NCI-H460 (cell line): ENCODE data around the gene IFI44. TPM values are rescaled to one million over a fixed set of nuclear protein-coding genes. Genes with fewer than 3 reads are reported as not detected.

Experiments used
- DNase-seq: peaks from one replicate; pipeline ENCODE4 v3.0.0-alpha.2; 2016; ENCODE audit warnings: low read depth; ENCODE audit errors: extremely low read depth
- total RNA-seq: library from RNA; depleted of rRNA; stranded (reverse); fragments of >200 nt; shearing (Covaris generic); gene quantifications from 2 replicates; pipeline ENCODE4 v1.2.3, GENCODE V29; 2014

Gene IFI44
- total RNA-seq, 1 experiment from 2014 or later = 16.9 TPM

- DNase-seq = no peak
Measured at GRCh38 chr1:78650114-78650660, 556 bp downstream of the IFI44 start.

GRCh38 chr1:78651241-78651640 lies 1.6 kb downstream of the IFI44 start:
- DNase-seq = peak; percentile 15

DNA sequence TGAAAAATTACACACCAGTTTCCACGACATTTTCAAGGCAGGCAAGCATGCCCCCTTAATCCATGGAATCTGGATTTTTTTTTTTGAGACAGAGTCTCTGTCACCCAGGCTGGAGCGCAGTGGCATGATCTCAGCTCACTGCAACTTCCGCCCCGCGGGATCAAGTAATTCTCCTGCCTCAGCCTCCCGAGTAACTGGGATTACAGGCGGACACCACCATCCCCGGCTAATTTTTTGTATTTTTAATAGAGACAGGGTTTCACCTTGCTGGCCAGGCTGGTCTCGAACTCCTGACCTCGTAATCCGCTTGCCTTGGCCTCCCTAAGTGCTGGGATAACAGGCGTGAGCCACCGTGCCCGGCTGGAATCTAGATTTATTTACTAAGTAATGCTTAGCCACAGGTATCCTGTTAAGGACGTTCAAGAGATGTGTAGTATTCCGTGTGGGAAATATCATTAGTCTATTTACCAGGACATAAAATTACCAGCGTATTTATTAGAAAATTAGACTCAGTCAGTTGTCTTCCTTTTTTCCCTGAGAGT lies 2.5 kb downstream of the IFI44 start:
- DNase-seq = no peak

DNA sequence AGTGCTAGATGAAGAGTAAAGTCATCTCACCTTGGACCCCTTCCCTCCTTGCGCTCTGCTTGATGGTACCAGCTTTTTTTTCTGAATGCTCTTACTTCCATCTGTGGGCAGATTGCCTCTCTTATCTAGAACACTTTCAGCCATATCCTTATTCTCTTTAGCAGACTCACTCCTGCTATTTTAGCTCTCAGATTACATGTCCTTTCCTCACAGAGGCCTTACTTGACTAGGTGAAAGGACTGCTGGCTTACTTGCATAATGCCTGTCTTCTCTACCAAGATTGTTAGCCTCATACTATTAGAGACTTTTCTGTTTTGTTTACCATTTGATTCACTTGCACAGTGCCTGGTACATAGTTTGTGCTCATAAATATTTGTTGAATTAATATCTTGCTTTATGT lies 9.3 kb downstream of the IFI44 start:
- DNase-seq = no peak

- DNase-seq = no peak
Measured at GRCh38 chr1:78663923-78664322, 14.3 kb downstream of the IFI44 start.

GRCh38 chr1:78664763-78665162 lies 15.1 kb downstream of the IFI44 start:
- DNase-seq = no peak

- DNase-seq = no peak
Measured at GRCh38 chr1:78665809-78666208, 16.2 kb downstream of the IFI44 start.

DNA sequence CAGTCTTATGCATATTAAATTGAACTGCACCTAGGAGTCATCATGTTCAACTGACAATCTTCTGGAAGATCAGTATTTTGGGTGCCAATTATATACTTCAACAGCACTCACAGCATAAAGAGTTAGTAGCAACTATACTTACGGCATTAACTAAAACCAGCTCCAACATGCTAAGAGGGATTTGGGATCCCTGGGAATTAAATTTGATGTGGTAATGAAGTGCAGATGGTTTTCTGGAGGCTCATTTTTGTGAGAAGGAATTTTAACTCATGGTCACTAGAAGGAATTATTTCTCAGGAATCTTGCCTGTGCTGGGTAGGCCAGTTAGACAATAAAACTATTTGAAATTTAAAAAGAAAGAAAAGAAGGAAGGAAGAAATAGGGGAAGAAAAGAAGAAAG lies 18.3 kb downstream of the IFI44 start:
- DNase-seq = no peak

GRCh38 chr1:78668427-78668826 lies 18.8 kb downstream of the IFI44 start:
- DNase-seq = no peak

DNA sequence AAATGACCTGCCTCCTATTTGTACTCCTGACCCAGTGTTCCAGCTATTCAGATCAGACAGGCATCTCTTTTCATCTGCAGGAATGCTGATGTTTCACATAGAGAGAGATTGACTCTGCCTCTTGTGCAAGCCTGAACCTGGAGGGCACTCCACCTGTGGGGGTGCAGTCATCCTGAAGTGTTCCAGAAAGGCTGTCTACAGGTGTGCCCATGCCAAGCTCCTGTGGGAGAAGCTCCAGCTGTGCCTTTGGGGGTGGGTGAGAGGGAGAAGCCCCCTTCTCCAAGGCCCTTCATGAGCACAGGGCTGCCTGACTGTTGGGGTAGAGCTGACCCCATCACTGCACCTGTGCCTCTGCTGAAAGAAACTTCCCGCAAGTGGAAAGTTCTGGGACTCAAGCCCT lies 22.8 kb downstream of the IFI44 start:
- no peak for DNase-seq

- no peak for DNase-seq
Measured at GRCh38 chr1:78673120-78673519, 23.5 kb downstream of the IFI44 start.

DNA sequence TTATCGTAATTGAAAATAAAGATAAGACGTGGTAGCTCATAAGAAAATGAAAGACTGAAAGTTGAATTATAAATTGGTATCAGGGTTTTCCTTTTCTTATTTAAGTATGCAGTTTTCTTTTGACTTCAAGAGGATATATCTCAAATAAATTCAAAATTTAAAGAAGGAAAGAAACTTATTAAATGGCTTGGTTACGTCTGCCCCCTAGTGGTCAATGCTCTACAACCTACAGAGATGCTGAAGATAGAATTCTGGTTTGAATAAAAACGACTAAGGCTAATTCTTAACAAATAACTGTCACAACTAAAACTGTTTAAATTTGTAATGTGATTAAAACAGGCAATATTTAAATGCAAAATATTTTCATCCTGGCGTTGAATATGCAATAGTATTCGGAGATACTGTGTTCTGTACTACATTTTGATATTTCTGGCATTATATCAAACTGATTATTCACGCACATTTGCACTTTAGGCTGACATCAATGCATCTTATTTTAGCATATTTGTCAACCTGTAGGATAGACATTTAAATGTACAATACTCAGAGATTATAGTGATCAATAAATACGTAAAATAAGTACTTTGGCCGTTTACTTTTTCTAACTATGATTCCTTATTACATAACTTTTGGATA lies 26.8 kb downstream of the IFI44 start:
- peak; percentile 56 for DNase-seq

GRCh38 chr1:78676993-78677392 lies 27.4 kb downstream of the IFI44 start:
- no peak for DNase-seq

- DNase-seq = no peak
Measured at GRCh38 chr1:78677788-78678187, 28.2 kb downstream of the IFI44 start.

GRCh38 chr1:78678324-78678723 lies 28.7 kb downstream of the IFI44 start:
- no peak for DNase-seq

DNA sequence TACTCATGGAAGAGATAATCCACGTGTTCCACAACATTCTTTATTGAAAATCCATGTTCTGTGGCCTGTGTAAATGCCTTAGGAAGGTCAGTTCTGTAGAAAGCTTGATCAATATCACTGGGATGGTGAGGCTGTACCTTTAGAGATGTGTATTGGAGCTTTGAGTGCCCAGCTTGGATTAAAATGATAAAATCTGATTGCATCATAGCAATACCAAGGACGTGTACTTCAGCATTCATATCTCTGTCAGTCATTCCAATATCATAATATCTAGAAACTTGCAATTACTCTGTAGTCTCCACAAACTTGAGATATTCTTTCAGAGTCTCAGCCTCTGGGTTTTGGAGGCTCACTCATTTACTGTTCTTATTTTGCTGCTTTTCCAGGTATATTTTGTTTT lies 31.6 kb downstream of the IFI44 start:
- no peak for DNase-seq

DNA sequence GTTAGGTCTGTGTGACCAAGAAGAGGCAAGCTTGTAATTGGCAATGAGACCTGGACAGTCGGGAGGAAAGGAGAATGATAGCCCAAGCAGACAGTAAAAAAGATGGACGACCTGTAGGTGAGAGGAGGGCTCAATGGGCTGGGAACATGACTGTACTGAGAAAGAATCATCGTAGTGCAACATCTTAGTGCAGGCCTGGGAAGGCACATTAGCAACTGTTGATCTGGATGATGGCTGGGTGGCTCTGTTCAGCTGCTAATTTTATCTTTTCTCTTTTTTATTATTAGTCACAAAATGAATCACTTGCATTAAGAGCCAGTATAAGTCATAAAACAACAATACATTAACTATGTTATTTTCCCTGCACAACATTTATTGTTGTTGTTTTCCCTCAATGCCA lies 32.9 kb downstream of the IFI44 start:
- no peak for DNase-seq

DNA sequence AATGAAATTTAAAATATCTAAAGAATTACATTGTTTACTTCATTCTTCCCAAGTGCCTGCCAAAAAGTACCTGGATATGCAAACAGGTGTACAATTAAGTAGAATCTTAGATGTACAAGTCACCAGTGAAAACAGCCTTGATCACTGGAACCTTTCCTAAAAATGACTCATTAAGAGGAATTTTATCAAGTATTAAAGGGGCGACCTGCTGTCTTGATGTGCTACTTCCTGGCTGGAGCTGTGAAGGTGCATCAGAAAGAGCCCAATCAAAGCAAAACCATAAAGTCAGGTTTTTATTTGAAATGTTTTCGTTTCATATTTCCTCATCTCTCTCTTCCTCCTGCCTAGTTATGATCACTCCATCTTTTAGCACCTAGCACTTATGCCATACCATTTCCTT lies 33.4 kb downstream of the IFI44 start:
- DNase-seq = no peak

DNA sequence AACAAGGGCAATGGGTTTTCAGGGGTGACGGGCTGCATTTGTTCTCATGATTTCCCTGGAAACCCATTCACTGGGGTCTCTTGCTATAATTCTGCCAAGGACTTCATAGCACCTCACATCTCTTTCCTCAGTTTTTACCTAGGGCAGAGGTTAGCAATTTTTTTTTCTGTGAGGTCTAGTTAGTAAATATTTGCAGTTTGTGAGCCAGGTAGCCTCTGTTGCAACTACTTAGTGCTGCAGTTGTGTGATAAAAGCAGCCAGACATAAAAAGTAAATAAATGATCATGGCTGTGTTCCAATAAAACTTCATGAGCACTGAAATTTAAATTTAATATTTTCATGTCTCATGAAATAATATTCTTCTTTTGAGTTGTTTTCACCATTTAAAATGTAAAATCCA lies 37.7 kb downstream of the IFI44 start:
- DNase-seq = no peak

DNA sequence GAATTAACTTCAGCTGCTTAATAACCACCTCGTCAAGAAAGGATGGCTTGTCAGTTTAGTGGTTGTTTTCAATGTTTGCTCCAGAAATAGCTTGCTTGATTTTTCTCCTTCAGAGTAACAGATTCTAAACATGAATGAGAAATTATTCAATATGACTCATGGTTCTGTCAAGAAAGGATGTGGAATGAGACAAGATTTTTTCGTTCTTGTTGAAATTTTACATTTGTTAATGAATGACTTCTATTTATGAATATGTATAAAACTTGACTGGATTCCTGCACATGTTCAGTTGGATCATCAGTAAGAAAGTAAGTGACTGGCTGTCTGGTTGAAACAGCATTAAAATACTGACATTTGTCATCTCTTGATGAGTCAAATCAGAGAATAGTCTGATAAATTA lies 38.3 kb downstream of the IFI44 start:
- DNase-seq = no peak

DNA sequence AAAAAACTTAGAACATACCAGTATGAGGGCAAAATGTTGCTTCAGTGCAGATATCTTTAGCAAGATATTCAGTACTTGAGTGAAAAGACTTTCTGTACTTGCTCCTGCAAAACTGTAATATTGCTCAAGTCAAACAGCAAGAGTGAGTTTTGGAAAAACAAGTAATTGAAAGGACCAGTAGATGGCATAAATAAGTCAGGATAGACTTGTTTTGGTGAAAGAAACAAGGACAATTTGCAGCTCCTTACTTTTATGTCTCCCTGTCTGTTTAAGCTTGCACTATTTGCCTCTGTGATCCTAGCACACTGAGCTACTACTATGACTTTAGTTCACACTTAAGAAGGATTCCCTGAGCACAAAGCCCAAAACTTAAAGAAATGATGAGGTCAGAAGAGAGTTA lies 39.1 kb downstream of the IFI44 start:
- DNase-seq = peak; percentile 21

GRCh38 chr1:78690516-78690915 lies 40.9 kb downstream of the IFI44 start:
- DNase-seq = no peak
